GM21576 (cell line): ENCODE measurements around the gene EDA.

Experiments
- ATAC-seq: cut with Tn5 transposase; IDR thresholded peaks from one replicate; pipeline ENCODE4 v1.9.1; 2021; ENCODE audit warnings: mild to moderate bottlenecking, moderate library complexity; ENCODE audit not compliant: unreplicated experiment

Gene EDA

DNA sequence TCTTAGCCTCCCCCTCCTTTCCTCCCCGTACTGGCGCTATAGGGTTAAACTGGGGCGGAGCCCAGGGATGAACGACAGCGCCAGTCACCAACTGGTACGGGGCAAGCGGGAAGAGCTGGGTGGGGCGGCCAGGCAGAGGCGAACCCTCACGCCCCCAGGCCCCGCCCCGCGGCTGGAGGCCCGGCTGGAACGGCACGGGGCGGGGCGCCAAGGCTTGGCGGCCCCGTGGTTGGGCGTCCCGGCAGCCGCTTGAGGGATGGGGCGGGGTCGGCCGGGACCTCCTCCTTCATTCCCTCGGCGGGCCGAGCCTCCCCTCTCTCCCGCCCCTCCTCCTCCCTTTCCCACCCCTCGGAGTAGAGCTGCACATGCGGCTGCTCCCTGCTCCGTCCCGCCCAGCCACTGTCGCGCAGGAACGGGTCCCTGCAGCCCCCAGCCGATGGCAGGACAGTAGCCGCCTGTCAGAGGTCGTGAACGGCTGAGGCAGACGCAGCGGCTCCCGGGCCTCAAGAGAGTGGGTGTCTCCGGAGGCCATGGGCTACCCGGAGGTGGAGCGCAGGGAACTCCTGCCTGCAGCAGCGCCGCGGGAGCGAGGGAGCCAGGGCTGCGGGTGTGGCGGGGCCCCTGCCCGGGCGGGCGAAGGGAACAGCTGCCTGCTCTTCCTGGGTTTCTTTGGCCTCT lies at the start of gene EDA:
EDA (plus strand) TSS at position 335 of the 678 bp plus-strand sequence.
- ATAC-seq = peak; percentile 61

DNA sequence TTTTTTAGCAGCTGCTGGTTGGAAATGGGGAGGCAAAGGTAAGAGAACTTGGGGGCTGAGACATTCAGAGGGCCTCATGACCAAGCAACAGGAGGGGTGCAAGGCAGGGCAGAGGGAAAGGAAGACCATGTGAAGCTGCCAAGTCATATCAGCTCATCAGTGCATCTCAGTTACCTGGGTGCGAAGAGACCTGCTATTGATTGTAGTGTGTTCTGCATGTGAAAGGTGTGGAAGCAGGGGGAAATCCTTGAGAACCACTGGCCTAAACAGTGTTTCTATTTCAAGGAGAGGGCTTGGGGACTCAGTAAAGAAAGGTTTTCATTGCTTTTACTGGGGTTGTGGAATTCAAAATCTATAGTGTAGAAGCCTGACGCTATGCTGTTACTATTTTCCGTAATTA lies 47.1 kb upstream of the EDA start:
- ATAC-seq = no peak

DNA sequence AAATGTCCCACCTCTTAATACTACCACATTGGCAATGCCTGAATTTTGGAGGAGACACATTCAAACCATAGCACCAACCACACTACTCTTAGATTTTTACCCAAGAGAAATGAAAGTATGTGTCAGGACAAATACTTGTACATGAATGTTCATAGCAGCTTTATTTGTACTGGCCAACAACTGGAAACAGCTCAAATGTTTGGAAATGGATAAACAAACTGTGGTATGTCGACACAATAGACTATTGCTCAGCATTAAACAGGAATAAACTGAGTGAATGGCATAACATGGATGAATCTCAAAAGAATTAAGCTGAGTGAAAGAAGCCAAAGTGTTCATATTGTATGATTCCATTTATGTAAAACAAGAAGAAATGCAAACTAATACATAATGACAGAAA lies 18.5 kb upstream of the EDA start:
- no peak for ATAC-seq

DNA sequence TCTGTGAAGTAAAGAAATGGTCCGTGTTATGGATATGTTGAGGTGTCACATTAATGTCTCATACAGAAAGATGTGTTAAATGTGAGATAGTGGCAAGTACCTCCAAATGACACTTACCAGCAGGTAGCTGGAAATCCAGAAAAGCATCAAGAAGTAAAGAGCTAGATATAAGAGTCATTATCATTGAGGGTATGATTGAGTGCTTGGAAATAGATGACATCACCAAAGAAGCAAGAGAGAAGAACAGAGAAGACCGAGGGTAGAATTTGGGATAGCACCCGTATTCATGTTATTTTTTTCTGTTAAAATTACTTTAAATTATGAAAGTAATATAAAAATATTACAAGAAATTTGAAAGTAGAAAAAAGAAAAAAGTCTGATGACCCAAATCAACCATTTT lies 15.7 kb upstream of the EDA start:
- ATAC-seq = no peak

DNA sequence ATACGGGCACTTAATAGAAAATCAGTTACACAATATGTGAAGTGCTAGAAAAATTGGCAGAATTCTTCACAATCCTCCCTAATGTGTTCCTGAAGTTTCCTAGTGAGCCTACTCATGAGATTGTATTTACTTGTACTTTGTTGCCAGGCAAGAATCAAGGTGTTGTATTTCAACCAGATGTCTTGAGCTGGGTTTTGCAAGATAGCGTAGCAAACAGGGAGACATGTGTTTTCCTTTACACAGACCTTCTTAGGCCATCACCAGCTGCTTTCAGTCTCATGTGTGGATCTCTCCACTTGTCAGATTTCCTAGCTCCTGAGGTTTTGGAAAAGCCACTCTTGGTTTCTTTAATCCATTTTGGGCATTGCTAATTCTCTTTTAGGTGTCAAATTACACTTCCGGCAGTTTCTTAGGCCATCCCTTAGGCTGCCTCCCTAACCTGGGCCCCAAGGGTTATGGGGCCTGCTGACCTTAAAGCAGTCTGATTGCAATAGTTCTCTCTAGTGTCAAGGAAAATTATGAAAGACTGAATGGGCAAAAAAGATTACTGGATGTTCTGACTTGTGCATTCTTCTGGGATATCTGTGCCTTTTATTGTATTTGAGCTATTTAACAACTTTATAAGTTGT lies 12.2 kb upstream of the EDA start:
- no peak for ATAC-seq

DNA sequence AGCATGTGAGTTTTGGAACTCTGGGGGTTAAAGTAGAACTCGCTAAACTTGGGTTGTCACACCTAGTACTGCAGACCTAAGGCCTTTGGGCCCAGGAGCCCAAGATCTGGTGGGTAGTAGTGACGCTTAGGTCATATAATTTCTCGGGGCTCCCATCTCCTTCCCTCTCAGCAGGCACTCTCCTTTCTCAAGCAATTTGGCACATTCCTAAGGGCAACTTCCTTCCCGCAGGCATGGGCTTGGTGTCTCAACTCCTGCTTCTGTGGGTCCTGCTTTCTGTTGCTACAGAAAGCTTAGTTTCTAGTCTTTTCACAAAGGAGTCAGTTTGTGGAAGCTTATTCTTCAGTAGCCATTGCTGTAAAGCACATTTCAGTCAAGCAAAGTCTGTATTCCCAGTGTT lies 10.4 kb upstream of the EDA start:
- ATAC-seq = no peak

DNA sequence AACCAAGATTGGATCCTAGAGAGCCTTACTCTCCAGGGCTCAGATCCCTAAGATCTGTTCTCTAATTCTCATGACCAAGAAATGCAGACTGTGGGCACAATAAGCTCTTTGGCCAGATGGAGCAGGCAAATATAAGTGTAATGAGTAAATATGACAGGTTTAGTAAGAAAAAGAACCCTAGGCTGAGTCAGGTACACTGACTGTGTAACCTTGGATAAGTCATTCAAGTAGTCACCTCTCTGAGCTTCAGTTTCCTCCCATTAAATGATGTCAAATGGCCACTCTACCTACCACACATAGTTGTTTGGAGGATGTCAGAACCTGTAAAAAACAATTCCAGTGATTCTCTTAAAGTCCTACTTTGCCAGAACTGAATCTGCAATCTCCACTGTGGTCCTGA lies 8.3 kb upstream of the EDA start:
- no peak for ATAC-seq

DNA sequence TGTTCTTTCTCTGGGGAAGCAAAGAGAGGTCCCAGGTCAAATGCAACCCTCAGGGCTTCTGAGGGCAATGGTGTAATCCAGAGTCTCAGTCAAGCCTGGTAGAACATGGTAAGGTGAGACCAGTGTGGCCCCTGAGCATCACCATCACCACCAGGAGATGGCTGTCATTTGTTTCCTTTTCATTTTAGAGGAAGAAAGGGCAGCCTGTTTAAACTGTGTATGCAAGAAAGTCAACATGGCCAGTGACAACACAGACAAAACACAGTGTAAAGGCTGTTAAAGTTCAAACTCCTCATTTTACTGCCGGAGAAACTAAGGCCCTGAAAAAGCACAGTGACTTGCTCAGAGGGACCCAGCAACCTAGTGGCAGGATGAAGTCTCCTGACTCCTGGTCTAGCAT lies 2.0 kb upstream of the EDA start:
- no peak for ATAC-seq

DNA sequence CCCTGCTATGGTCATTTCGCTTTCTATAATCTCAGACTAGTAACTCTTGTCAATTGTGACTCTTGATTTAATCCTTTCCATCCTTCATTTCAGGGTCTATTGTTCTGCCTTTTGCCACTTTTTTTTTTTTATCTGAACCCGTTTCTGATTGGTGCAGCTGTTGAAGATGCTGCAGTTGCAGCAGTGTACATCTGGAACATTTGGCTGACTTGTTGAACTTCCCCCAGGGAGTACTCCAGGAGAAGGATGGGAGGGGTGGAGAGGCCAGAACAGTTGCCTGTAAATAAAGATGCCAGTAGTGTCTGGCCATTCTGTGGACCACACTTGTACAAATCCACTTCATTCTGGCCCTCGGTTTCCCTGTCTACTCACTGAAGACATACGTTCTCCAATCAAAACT lies 1.0 kb upstream of the EDA start:
- ATAC-seq = no peak

DNA sequence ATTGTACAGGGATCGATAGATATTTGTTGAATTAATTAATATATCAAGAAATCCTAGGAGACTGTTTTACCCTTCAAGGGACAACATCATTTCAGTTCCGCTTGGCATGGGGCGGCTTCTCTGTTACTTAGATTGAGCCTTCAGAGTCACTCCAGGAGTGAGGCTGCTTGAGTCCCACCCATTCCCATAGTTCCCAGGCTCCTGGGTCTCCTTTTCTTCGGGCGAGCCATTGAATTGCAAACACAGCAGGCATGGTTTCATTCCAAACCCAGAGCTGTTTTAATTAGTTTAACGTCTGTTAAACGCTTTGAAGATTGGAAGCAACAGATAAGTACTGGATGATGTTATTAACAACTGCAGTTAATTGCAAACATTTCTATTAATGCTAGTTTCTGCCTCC lies 571 bp upstream of the EDA start:
- no peak for ATAC-seq

DNA sequence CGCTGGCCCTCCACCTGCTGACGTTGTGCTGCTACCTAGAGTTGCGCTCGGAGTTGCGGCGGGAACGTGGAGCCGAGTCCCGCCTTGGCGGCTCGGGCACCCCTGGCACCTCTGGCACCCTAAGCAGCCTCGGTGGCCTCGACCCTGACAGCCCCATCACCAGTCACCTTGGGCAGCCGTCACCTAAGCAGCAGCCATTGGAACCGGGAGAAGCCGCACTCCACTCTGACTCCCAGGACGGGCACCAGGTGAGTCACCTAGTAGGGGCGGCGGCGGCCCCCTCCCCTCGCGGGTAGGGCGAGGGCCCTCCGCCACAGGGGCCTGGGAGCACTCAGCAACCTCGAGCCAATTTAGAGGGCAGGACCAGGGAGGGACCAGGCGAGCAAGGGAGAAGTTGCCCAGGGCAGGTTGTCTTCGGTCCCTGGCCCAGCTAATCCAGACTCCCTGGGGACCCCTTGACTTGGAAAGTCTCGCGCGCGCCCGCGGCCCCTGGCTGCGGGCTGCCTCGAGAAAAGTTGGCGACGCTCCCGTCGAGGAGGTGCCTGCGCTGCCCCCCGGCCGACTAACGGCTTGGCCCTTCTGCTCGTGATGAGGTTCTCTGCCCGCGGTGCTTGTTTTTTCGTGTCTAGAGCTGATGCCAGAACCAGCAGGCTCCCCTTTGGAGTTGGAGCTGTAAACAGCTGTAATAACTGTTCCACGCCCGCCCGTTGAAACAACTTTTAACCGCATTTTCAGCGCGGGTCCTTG lies 717 bp downstream of the EDA start:
- ATAC-seq = no peak

DNA sequence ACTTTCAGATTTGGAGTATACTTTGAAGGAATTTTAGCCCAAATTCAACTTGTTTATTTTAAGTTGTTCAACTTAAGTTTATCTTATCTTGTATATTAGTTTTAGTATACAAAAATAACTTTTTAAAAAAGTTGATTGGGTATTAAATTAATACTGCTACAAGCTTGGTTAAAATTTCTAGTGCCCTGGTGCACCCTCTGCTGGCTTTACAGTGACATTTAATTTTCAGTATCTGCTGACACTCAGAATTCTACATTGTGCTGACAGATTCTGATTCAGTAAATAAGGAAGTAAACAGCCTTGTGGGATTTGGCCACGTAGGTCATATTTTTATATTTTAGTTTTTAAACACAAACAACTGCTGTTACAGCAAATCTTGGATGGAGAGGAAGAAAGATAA lies 2.9 kb downstream of the EDA start:
- no peak for ATAC-seq

DNA sequence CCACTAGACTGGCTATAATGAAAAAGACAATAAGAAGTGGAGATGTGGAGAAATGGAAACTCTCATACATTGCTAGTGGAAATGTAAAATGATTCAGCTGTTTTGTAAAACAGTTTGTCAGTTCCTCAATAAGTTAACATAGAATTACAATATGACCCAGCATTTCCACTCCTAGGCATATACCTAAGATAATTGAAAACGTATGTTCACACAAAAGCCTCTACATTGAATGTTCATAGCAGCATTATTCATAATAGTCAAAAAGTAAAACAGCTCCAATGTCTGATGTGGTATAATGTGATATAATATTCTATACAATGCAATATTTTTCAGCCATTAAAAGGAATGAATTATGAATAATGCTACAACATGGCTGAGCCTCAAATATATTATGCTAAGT lies 10.2 kb downstream of the EDA start:
- ATAC-seq = no peak

DNA sequence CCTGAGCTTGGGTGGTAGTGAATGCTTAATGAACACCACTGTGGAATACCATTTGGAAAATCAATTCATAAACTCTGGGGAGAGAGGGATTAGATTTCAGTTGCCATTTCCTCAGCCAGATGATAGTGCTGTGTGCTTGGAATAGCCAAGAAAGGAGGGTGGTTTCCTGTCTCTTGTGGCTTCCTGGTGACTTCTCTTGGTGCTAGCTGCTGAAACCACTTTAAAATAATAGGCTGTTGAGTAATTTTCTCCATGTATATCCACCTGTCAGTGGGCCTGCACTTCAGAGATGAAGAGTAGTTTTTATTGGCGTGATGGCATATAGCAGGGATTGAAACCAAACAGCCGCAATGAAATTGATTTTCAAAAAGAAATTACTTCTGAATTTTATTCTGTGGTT lies 11.8 kb downstream of the EDA start:
- ATAC-seq = no peak

DNA sequence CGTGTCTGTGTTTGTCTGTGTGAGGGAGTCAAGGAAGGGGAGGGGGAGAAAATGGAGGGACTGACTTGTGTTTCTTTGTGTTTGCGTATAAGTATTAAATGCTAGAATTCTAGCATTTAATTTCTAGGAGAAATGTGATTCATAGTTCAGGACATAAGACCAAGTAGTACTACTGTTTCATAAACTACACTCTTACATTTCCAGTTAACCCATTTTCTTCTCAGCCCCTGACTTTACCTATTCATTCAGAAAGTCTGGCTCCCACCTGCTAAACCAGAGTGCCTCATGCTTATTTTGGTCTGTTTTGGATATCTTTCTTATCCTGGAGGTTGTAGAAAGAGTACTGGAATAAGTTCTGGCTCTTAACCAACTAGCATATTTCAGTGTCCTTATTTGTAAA lies 14.2 kb downstream of the EDA start:
- no peak for ATAC-seq

DNA sequence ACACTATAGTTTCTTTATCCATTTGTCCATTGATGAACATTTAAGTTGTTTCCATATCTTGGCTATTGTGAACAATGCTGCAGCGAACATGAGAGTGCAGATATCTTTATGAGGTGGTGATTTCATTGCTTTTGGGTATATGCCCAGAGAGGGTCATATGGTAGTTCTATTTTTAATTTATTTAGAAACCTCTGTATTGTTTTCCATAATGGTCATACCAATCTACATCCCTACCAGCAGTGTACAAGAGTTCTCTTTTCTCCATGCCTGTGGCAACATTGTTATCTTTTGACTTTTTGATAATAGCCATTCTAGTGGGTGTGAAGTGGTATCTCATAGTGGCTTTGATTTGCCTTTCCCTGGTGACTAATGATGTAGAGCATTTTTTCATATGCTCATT lies 48.8 kb downstream of the EDA start:
- ATAC-seq = no peak

DNA sequence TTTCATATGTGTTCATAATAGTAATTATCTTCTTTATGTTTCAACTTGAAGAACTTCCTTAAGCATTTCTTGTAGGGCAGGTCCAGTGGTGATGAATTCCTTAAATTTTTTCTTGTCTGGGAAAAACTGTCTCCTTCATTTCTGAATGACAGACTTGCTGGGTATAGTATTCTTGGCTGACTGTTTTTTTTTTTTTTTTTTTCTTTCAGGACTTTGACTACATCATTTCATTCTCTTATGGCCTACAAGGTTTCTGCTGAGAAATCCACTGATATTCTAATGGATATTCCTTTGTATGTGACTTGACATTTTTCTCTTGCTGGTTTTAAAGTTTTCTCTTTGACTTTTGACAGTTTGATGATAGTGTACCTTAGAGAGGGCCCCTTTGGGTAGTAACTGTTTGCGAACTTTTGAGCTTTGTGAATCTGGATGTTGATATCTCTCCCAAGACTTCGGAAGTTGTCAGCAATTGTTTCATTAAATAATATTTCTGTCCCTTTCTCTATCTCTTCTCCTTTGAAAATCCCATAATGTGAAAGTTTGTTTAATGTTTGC lies 54.2 kb downstream of the EDA start:
- ATAC-seq = no peak

DNA sequence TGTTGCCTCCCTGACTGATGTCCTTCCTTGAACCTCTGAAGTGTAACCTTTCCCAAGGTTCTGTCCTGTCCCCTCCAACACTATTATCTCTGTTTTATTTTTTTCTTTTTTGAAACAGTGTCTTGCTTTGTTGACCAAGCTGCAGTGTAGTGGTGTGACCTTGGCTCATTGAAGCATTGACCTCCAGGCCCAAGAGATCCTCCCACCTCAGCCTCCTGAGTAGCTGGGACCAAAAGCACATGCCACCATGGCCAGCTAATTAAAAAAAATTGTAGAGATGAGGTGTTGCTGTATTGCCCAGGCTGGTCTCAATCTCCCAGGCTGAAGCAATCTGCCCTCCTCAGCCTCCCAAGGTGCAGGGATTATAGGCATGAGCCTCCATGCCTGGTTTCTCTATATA lies 59.0 kb downstream of the EDA start:
- ATAC-seq = no peak

DNA sequence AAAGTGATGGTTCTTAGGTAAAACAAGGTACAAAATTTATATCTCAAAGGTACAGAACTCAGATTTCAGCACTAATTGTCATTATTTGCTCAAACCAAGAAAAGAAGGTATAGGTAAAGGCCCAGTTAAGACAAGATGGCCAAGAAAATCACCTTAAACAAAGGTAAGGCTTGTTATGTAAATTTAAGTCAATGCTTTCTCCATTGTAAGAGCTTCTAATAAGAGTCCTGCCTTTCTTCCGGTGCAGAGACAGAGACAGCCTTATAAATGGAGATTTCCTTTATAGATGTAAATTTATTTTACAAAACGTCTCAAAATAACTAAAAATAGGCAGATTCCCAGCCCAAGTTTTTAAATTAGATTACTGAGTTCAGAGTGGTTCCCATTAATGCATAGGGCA lies 89.9 kb downstream of the EDA start:
- ATAC-seq = no peak

DNA sequence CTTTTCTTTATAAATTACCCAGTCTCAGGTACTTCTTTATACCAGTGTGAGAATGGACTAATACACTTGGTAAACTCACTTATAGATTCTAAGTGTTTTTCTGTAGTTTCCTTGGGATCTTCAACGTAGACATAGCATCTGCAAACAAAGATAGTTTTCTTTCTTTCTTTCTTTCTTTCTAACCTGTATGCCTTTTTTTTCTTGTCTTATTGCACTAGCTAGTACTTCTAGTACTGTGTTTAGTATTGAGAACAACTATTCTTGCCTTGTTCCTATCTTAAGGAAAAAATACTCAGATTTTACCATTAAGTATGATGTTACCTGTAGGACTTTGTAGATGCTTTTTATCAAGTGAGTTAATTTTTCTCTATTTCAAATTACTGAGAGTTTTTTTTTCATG lies 102.2 kb downstream of the EDA start:
- no peak for ATAC-seq

DNA sequence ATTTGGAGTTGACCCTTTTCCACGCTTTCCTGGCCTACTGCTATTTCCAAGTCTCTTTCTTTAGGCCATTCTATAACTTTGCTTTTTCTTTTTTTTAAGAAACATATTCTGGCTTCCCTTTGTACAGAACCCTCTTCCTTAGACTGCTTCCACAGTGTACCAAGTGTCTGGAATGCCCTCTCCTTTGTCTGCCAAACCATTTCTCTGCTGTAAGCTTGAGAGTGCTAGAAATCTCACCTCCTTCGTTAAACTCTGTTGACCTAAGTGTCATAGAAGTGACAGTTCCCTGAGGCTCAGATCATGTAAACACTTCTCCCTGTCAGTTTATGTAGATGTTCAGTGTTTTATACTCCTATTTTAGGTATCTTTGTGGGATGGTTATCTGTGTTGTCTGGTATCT lies 108.4 kb downstream of the EDA start:
- no peak for ATAC-seq

DNA sequence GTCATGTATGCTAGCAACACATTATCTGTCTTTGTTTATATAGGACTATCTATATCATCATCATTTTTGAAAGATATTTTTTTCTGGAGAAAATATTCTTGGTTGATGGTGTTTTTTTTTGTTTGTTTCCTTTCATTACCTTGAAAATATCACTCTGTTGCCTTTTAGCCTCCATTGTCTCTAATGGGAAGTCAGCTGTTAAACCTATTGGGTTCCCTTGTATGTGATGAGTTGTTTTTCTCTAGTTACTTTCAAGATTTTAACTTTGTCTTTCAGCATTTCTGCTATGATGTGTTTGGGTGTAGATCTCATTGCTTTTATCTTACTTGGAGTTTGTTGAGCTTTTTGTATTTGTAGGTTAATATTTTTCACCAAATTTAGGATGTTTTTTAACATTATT lies 124.4 kb downstream of the EDA start:
- no peak for ATAC-seq
